Measurements from ENCODE around the gene PDLIM3.

Gene PDLIM3

GRCh38 chr4:185471235-185472102, 63.8 kb downstream of the PDLIM3 start, which contains the start of gene CCDC110 (continued):
- TF ChIP-seq ZBTB11 (tag by site-specific recombination; conservative IDR thresholded peaks at IDR 0.05; ENCODE audit: low read depth) = no peak
- TF ChIP-seq ZNF138 (tag by site-specific recombination; IDR thresholded peaks at IDR 0.05; ENCODE audit: borderline replicate concordance) = no peak
- TF ChIP-seq ZNF600 (tag by site-specific recombination; IDR thresholded peaks at IDR 0.05) = peak; percentile 55
- no peak for TF ChIP-seq ZNF558 (tag by site-specific recombination; IDR thresholded peaks at IDR 0.05)
- no peak for TF ChIP-seq ZNF416 (tag by site-specific recombination; IDR thresholded peaks at IDR 0.05)
- TF ChIP-seq GLIS1 (tag by site-specific recombination; IDR thresholded peaks at IDR 0.05) = peak; percentile 41
- TF ChIP-seq KLF17 (tag by site-specific recombination; IDR thresholded peaks at IDR 0.05) = peak; percentile 54; the same call in 1 of the 2 replicates
- no peak for TF ChIP-seq ZNF510 (tag by site-specific recombination; IDR thresholded peaks at IDR 0.05; ENCODE audit: insufficient replicate concordance)
- TF ChIP-seq ZEB2 (tag by site-specific recombination; IDR thresholded peaks at IDR 0.05) = peak; percentile 59; the same call in 1 of the 2 replicates
- no peak for TF ChIP-seq PBX3 (CRISPR knock-in tag; IDR thresholded peaks at IDR 0.05)
- TF ChIP-seq ZBTB48 (tag by site-specific recombination; IDR thresholded peaks at IDR 0.05) = no peak
- TF ChIP-seq ZNF155 (tag by site-specific recombination; IDR thresholded peaks at IDR 0.05) = no peak
- TF ChIP-seq ZNF549 (tag by site-specific recombination; IDR thresholded peaks at IDR 0.05) = no peak
- TF ChIP-seq MYNN (tag by site-specific recombination; IDR thresholded peaks at IDR 0.05; ENCODE audit: borderline replicate concordance) = no peak
- peak; percentile 19; the same call in 1 of the 2 replicates for TF ChIP-seq ZNF660 (tag by site-specific recombination; IDR thresholded peaks at IDR 0.05)
- no peak for TF ChIP-seq MEIS1 (CRISPR knock-in tag; IDR thresholded peaks at IDR 0.05; ENCODE audit: borderline replicate concordance)
- TF ChIP-seq ZSCAN5A (tag by site-specific recombination; IDR thresholded peaks at IDR 0.05) = no peak
- TF ChIP-seq ZNF785 (tag by site-specific recombination; IDR thresholded peaks at IDR 0.05) = no peak
- no peak for TF ChIP-seq TRIM28 (IDR thresholded peaks at IDR 0.05; ENCODE audit: borderline replicate concordance, low read length)
- TF ChIP-seq ZNF585B (tag by site-specific recombination; IDR thresholded peaks at IDR 0.05) = no peak
- no peak for TF ChIP-seq ZNF2 (tag by site-specific recombination; IDR thresholded peaks at IDR 0.05)
- TF ChIP-seq GLI2 (tag by site-specific recombination; IDR thresholded peaks at IDR 0.05; ENCODE audit: borderline replicate concordance, low read depth) = no peak
- no peak for TF ChIP-seq ZFP37 (tag by site-specific recombination; IDR thresholded peaks at IDR 0.05)
- 0 out of 2 replicates have a peak, but pooled peaks have one; percentile 19 for TF ChIP-seq ZSCAN30 (tag by site-specific recombination; IDR thresholded peaks at IDR 0.05)
- no peak for TF ChIP-seq SALL2 (tag by site-specific recombination; IDR thresholded peaks at IDR 0.05; ENCODE audit: borderline replicate concordance)
- TF ChIP-seq ZNF112 (tag by site-specific recombination; IDR thresholded peaks at IDR 0.05) = no peak
- peak; percentile 73 for TF ChIP-seq ZNF335 (tag by site-specific recombination; conservative IDR thresholded peaks at IDR 0.05)
- no peak for TF ChIP-seq ZFHX2 (tag by site-specific recombination; conservative IDR thresholded peaks at IDR 0.05)
- TF ChIP-seq HOXD13 (CRISPR knock-in tag; IDR thresholded peaks at IDR 0.05; ENCODE audit: borderline replicate concordance) = no peak
- TF ChIP-seq ZNF837 (tag by site-specific recombination; IDR thresholded peaks at IDR 0.05) = no peak
- no peak for TF ChIP-seq ZNF24 (tag by site-specific recombination; IDR thresholded peaks at IDR 0.05)
- no peak for TF ChIP-seq TCF7L2 (IDR thresholded peaks at IDR 0.05; ENCODE audit: borderline replicate concordance, low read depth, low read length)
- TF ChIP-seq ZNF449 (tag by site-specific recombination; IDR thresholded peaks at IDR 0.05) = no peak

All from HEK293 (cell line).